HG02973 (cell line): Measurements from ENCODE around the gene CCDC120.

Source experiments
- ATAC-seq: cut with Tn5 transposase; IDR thresholded peaks from one replicate; pipeline ENCODE4 v1.9.1; 2021; ENCODE audit warnings: moderate library complexity; ENCODE audit not compliant: unreplicated experiment

The CCDC120 gene

GRCh38 chrX:49058794-49059193, at the start of gene CCDC120:
Gene CCDC120 (plus strand): TSS chrX:49058999. CDS start chrX:49062042, 3,043 bp downstream.
- ATAC-seq = no peak

DNA sequence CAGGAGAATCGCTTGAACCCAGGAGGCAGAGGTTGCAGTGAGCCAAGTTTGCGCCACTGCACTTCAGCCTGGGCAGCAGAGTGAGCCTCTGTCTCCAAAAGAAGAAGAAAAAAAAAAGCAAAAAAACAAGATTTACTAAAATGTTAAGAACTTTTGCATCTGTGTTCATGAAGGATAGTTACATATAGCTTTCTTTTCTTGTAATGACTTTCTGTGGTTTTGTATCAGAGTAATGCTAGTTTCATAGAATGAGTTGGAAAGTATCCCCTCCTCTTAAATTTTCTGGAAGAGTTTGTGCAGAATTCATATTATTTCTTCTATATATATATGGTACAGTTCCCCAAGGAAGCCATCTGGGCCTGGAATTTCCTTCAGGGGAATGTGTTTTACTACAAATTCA, 39.7 kb upstream of the CCDC120 start:
- ATAC-seq = no peak

GRCh38 chrX:49019599-49020249, 39.1 kb upstream of the CCDC120 start:
- no peak for ATAC-seq

- no peak for ATAC-seq
Observed at GRCh38 chrX:49029876-49030275, 28.9 kb upstream of the CCDC120 start.

DNA sequence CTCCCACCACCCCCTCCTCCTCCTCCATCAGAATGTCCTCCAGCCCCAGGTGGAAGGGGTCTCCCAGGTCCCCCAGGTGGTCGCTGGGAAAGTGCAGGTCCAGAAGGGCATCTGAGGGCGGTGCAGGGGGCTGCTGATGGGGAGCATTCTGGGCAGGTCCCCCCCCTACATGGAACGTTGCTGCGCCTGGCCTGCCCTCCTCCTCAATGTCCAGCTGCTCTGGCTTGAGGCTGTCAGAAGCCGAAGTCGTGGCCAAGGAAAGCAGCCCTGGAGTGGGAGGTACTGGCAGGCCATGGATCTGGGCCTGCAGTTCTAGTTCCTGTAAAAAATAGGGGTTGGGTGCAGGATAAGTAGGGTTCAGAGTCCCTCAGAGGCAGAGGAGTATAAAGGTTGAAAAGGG, 28.5 kb upstream of the CCDC120 start:
- no peak for ATAC-seq

DNA sequence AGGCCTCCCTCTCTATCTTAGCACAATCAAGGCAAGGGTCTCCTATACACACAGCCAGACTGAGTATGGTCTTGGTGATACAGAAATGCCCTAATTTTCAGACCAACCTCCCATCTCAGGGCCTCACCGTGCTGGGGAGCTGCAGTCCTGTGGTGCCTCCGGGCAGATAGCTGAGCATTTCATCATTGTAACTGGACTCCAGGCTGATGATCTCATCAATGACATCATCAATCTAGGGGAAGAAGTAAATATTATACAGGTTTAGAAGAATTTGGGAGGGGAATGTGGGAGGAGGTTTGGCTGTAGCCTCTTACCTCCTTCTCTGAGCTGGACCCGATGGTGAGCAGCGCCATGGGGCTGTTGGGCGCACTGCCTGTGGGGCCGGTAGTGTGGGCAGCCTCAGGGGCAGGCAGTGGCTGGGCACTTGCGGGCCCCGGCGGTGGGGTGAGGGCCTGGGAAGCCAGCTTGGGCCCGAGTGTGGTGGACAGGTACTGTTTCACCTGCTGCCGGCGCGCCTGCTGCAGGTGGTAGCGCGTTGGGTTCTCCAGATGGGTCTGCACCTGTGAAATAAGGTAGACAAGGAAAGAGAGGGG, 20.8 kb upstream of the CCDC120 start:
- no peak for ATAC-seq

- ATAC-seq = no peak
Observed at GRCh38 chrX:49039598-49040375, 19.0 kb upstream of the CCDC120 start.

GRCh38 chrX:49040376-49040955, 18.3 kb upstream of the CCDC120 start:
- ATAC-seq = no peak

DNA sequence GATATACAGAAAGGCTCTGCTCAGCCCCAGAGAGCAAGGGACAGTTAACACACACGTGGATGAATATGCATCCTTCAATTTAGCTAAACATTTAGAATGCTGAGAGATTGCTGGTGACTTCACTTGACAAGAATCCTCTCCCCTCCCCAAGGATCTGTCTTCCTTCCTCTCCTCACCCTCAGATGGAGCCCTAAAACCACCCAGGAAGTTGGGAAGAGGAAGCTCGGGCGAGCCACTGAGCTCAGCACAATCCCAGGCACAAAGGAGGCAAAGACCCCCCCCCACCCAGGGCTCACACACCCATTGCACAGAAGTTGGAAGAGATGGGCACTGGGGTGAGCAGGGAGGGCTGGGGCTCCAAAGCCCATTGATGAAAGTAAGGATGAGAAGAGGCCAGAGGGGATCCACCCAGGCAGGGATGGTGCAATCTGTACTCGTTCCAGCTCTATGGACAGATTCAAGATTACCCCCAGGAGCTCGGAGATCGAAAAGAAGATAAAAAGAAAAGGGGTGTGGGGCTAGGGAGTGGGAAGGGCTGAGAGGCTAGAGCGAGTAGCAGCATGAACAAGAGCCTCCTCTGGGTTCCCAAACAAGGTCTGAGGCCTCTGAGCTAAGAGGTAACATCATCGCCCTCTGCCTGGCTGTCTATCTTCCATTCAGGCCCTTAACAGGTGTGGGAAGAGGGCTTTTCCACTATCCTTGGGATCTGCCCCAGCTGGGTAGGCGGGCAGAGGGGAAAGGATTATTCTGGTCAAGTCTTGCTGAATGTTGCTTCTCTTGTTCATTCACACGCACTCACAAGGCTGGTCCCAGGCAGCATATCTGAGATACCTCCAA, 16.8 kb upstream of the CCDC120 start:
- ATAC-seq = no peak

DNA sequence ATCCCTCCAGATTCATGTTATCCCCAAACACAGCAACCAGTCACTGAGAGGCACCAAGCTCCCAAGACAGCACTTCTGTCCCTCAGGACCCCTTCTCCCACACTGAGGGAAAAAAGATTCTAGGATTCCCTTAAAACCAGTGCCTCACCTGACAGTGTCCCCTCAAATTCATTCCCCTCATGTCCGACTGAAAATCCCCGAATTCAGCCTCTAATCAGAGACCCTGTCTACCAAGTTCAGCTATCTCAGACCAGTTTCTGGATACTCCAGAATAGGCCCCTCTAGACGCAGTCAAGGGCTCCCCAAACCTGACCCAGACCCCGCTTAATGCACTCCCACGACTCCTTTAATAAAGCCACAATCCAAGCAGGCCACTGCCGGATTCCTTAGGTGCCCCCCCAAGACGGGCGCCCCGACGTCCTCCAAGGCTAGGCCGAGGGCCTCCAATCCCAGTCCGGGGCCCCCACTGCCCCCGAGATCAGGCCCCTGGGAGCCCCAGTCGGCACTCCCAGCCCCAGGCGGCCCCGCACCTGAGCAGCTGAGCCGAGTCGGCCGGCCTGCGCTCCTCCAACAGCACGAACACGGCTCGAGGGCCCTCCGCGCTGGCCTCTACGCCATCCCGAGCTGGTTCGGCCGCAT, 16.1 kb upstream of the CCDC120 start:
- peak; percentile 5 for ATAC-seq

DNA sequence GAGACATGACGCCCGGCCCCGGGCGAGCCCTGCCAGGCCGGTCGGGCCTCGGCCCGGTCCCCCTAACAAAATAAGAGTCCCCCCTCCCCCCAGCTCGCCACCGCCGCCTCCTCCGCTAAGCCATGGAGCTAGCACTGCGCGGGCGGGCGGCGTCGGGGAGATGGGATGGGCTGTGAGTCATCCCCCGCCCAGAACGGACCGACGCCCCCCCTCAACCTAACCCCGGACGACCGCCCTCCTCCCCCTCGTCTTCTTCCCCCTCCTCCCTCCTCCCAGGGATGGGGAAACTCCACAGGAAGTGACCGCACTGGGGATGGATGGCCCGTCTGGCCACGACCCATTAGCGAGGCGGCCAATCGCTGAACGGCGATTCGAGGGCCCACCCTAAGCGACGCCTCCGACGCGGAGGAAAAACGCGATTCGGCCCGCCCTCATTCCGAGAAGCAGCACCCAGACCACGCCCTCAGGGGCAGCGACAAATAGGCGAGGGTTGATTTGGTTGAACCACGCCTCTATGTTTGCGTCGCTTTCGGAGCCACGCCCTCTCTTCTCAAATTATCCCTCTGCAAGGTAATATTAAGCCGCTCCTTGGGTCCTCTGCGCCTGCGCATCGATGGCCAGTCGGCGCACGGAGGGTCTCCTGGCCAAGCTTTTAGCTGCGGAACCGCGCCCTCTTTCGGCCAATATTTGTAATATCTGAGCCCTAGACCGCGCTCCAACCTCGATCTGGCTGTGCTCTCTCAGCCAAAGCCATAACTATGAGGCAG, 15.4 kb upstream of the CCDC120 start, which contains the start of gene TFE3:
Gene TFE3 (minus strand): TSS at position 138 of the 767 bp plus-strand sequence. CDS start 131 bp downstream, at position 7.
- peak; percentile 87 for ATAC-seq

DNA sequence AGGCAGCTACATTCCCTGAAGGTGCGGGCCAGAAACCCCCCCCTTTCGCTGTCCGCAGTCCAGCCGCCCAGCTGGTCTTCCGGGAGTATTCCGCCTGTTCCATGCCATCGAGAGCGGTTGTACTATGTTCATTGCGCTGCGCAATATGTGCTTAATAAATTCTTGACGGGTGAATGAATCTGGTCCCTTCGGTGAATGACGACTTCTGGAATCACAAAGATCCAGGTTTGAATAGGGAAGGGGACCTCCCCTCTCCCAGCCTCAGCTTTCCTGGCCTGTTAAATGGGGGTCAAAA, 14.9 kb upstream of the CCDC120 start:
- ATAC-seq = no peak

DNA sequence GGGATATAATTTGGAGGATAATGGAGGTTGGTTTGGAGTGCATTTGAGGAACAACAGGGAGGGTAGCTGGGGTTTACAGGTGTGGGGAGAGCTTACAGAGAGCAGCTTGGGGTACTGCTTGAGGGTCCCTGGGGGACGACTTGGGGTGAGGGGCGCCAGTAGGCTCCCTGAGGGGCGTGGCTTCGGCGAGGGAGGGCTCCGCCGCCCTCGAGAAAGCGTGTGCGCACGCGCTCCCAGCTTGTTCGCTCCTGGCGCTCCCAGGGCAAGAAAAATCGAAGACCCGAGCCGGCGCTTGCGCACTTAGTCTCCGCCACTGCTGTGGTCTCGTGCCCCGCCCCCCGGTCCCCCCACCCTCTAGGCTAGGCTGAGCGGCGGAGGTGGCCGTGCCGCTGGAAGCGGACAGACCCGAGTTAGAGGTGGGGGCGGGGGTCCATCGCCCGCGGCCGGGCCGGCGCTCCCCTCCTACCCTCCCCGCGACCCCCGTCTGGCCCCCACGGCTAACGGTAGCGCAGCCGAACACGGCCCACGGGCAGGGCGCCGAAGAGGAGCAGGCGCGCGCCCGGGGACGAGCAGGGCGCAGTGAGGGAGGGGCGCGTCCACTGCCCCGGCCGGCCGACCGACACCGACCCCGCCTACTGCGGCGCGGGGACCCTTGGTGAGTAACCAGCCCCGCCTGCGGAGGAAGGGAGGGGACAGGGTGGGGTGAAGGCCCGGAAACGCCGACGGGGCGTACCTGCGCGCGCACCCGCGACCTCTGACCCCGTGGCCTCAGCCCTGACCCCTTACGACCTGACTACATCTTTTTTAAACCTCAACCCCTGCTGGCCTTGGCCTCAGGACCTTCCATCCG, 5.4 kb upstream of the CCDC120 start:
- no peak for ATAC-seq

- ATAC-seq = no peak
Observed at GRCh38 chrX:49054073-49054762, 4.6 kb upstream of the CCDC120 start.

DNA sequence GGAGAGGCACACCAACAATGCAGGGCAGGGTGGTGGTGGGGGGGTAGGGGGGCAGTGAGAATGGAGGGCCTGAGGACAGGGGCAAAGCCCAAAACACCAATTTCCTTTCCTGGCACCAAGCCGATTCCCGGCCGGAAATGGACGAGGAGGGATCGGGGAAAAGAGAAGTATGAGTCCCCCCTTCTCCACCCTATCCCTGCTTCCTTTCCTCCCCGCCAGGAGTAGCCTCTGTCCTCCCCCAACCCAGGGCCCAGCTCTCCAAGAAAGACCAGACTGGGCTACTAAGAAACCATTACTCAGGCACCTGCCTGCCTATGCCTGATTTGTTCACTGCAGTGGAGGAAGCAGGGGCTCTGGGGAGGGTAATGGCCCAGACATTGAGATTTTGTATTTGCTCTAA, 402 bp downstream of the CCDC120 start:
- ATAC-seq = no peak

DNA sequence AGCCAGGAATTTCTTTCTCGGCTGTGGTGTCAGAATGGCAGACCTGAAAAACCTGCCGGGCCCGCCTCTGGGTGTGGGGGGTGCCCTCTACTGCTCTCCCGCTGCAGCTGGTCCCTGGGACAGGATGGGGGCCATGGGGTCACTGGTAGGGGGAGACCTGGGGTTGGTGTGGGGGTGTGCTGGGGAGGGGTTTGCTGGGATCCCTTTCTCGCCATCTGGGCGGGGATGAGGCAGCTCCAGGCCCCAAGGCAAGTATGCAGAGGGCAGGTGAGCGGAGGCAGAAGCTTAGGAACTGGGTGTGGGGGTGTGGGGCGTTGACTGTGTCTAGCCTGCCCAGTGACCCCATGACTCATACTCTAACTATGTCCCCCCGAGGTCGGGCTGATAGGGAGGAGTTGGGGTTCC, 884 bp downstream of the CCDC120 start:
- no peak for ATAC-seq

GRCh38 chrX:49060914-49061313, 2.1 kb downstream of the CCDC120 start:
- ATAC-seq = no peak

DNA sequence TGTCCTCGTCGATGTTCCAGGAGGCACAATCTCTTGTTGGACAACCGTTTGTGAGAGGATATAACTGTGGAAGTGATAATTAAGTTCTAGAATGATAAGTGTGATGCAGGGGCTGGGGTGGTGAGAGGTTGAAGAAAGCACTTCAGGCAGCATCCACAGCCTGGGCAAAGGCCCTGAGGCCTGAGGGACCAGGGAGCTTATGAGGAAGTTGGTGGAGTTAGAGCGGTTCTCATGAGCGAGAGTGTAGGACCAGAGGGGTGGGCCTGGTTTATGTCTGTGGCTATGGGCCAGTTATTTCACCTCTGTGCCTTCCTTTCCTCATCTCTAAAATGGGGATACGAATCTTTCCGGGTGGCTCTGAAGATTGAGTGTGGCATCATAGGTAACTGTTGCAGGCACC, 2.7 kb downstream of the CCDC120 start:
- ATAC-seq = no peak
